Gastroesophageal sphincter (tissue), 3 donors: ENCODE measurements around the gene TMEM229A.

ENCODE experiments used
- CTCF ChIP-seq, 4 experiments: fragments of 200-600 bp in 2 of 4; fragments of 450-650 bp in 2 of 4; sonication (generic) in 1 of 4; IDR thresholded peaks; one replicate each; pipeline ENCODE4 v1.5.1; 2017 to 2019; ENCODE audit warnings: antibody characterized with exemption in 4 of 4, mild to moderate bottlenecking in 2 of 4, moderate library complexity in 2 of 4
- EP300 ChIP-seq: sonication (generic); formaldehyde crosslinking; IDR thresholded peaks from one replicate; pipeline ENCODE4 v1.6.1; 2017; ENCODE audit warnings: antibody characterized with exemption, mild to moderate bottlenecking
- POLR2AphosphoS5 ChIP-seq: sonication (generic); formaldehyde crosslinking; IDR thresholded peaks from one replicate; pipeline ENCODE4 v1.6.1; 2017; ENCODE audit warnings: antibody characterized with exemption

GRCh38 chr7:124071843-124072242 lies 39.0 kb upstream of the TMEM229A start:
- TF ChIP-seq CTCF (IDR thresholded peaks at IDR 0.05) (no peak), POLR2AphosphoS5 (no peak), EP300 (no peak)
